HG02870 (cell line): Measurements from ENCODE around the gene H2BK1.

Source experiments
- ATAC-seq: cut with Tn5 transposase; IDR thresholded peaks from one replicate; pipeline ENCODE4 v1.9.1; 2021; ENCODE audit warnings: mild to moderate bottlenecking, moderate library complexity; ENCODE audit not compliant: unreplicated experiment

Gene H2BK1

GRCh38 chr7:151205730-151206129, 4.6 kb downstream of the H2BK1 start:
- no peak for ATAC-seq

GRCh38 chr7:151204383-151205032, 5.8 kb downstream of the H2BK1 start:
- no peak for ATAC-seq

- ATAC-seq: no peak
These were observed 7.5 kb downstream of the H2BK1 start for GRCh38 chr7:151202836-151203235.

- ATAC-seq: no peak
These were observed 8.5 kb downstream of the H2BK1 start for GRCh38 chr7:151201751-151202150.

- no peak for ATAC-seq
These were observed 8.9 kb downstream of the H2BK1 start for GRCh38 chr7:151201344-151201743.

- no peak for ATAC-seq
These were observed 11.1 kb downstream of the H2BK1 start for GRCh38 chr7:151198945-151199848.

GRCh38 chr7:151197932-151198331, 12.4 kb downstream of the H2BK1 start:
- ATAC-seq: no peak

GRCh38 chr7:151195616-151196450, 14.5 kb downstream of the H2BK1 start:
- ATAC-seq: no peak

GRCh38 chr7:151194188-151194587, 16.1 kb downstream of the H2BK1 start:
- no peak for ATAC-seq

GRCh38 chr7:151193203-151193978, 16.9 kb downstream of the H2BK1 start:
- ATAC-seq: no peak

- no peak for ATAC-seq
These were observed 18.2 kb downstream of the H2BK1 start for GRCh38 chr7:151192002-151192539.

- no peak for ATAC-seq
These were observed 18.7 kb downstream of the H2BK1 start for GRCh38 chr7:151191544-151191943.

- no peak for ATAC-seq
These were observed 21.2 kb downstream of the H2BK1 start for GRCh38 chr7:151189038-151189437.

- ATAC-seq: no peak
These were observed 22.1 kb downstream of the H2BK1 start for GRCh38 chr7:151188252-151188542.

- no peak for ATAC-seq
These were observed 22.7 kb downstream of the H2BK1 start for GRCh38 chr7:151187409-151188251.

GRCh38 chr7:151186640-151187408, 23.5 kb downstream of the H2BK1 start, which contains the start of gene ASB10:
ASB10 (minus strand) TSS chr7:151187250; CDS start chr7:151187130, 120 bp downstream.
- ATAC-seq: no peak

GRCh38 chr7:151185762-151186639, 24.3 kb downstream of the H2BK1 start:
- no peak for ATAC-seq

GRCh38 chr7:151181011-151181431, 29.3 kb downstream of the H2BK1 start:
- ATAC-seq: no peak
